ENCODE results near the gene SHMT1. TPM values are rescaled to one million over a fixed set of nuclear protein-coding genes. Genes with fewer than 3 reads are reported as not detected.

SHMT1 gene
- total and polyA plus RNA-seq, 7 donors = 8.3 to 20.8 (median 14.2) TPM

- peak in 1 of 4 donors; percentile 40 for ATAC-seq
- intact Hi-C loops (cut with DNase I) = no loop called here
- no peak for DNase-seq
- no peak for TF ChIP-seq CTCF (IDR thresholded peaks at IDR 0.05)
- peaks cover 41% of the 10 kb centered on the region for H3K4me1 ChIP-seq
- 63 to 75% (median 68%) methylated on average over 5 of the region's 5 CpGs for WGBS, 3 donors
- H3K9me3 ChIP-seq = no peaks in the 10 kb centered on the region
- H3K27me3 ChIP-seq (ENCODE audit: insufficient read depth in 3 of 3, low read length in 2 of 3) = no peaks in the 10 kb centered on the region
- H3K36me3 ChIP-seq (ENCODE audit: insufficient read depth in 1 of 2, low read depth in 1 of 2) = peaks cover 0 to 91% of the 10 kb centered on the region in 2 donors
- H3K27ac ChIP-seq = no peak overlapping the region
- H3K4me3 ChIP-seq = no peak overlapping the region
These were observed 42.0 kb downstream of the SHMT1 start for GRCh38 chr17:18321309-18321708.

- H3K4me3 ChIP-seq = no peak overlapping the region
- peak overlapping the region; percentile 37 for H3K27ac ChIP-seq
- TF ChIP-seq CTCF (IDR thresholded peaks at IDR 0.05) = no peak
- H3K36me3 ChIP-seq (ENCODE audit: insufficient read depth in 1 of 2, low read depth in 1 of 2) = peaks cover 0 to 81% of the 10 kb centered on the region in 2 donors
- no peak for ATAC-seq
- intact Hi-C loops (cut with DNase I) = no loop called here
- no peaks in the 10 kb centered on the region for H3K27me3 ChIP-seq (ENCODE audit: insufficient read depth in 3 of 3, low read length in 2 of 3)
- H3K9me3 ChIP-seq = no peaks in the 10 kb centered on the region
- WGBS, 3 donors = 83 to 90% (median 85%) methylated on average over 6 to 7 of the region's 7 CpGs
- no peak for DNase-seq
- H3K4me1 ChIP-seq = peaks cover 46% of the 10 kb centered on the region
These were observed 43.0 kb downstream of the SHMT1 start for GRCh38 chr17:18320301-18320700.

GRCh38 chr17:18319604-18320256, 43.6 kb downstream of the SHMT1 start:
- Histone ChIP-seq H3K9me3 (no peaks in the 10 kb centered on the region), H3K36me3 (ENCODE audit: insufficient read depth in 1 of 2, low read depth in 1 of 2) (peaks cover 0 to 76% of the 10 kb centered on the region in 2 donors), H3K27ac (peak overlapping the region; percentile 37), H3K4me1 (peaks cover 46% of the 10 kb centered on the region), H3K4me3 (no peak overlapping the region), H3K27me3 (ENCODE audit: insufficient read depth in 3 of 3, low read length in 2 of 3) (no peaks in the 10 kb centered on the region)
- intact Hi-C loops (cut with DNase I) = loop anchor here in 1 of 2 donors (5.0 kb wide), 1 partner anchor 62 kb away; the partner anchor contains the start of gene FLII
- peak in 1 of 4 donors; percentile 24 for ATAC-seq
- TF ChIP-seq CTCF (IDR thresholded peaks at IDR 0.05) = peak; percentile 30
- 54 to 69% (median 56%) methylated on average over 13 of the region's 13 CpGs for whole genome bisulfite sequencing, 3 donors
- DNase-seq = no peak

- no peak for DNase-seq
- peak overlapping the region; percentile 1 for H3K27ac ChIP-seq
- peaks cover 48% of the 10 kb centered on the region for H3K4me1 ChIP-seq
- H3K4me3 ChIP-seq = peak overlapping the region; percentile 18
- no peak for ATAC-seq
- 80 to 87% (median 82%) methylated on average over 18 of the region's 18 CpGs for WGBS, 3 donors
- peaks cover 0 to 67% of the 10 kb centered on the region in 2 donors for H3K36me3 ChIP-seq (ENCODE audit: insufficient read depth in 1 of 2, low read depth in 1 of 2)
- intact Hi-C loops (cut with DNase I) = loop anchor here in 1 of 2 donors (5.0 kb wide), 1 partner anchor 62 kb away; the partner anchor contains the start of gene FLII
- no peak for TF ChIP-seq CTCF (IDR thresholded peaks at IDR 0.05)
- no peaks in the 10 kb centered on the region for H3K27me3 ChIP-seq (ENCODE audit: insufficient read depth in 3 of 3, low read length in 2 of 3)
- H3K9me3 ChIP-seq = no peaks in the 10 kb centered on the region
These were observed 44.4 kb downstream of the SHMT1 start for GRCh38 chr17:18318771-18319450.
